CD4-positive, alpha-beta memory T cell (primary cell): ENCODE results near the gene SLX9. TPM values are rescaled to one million over a fixed set of nuclear protein-coding genes. Genes with fewer than 3 reads are reported as not detected.

ENCODE experiments used
- CTCF ChIA-PET: fragments of 350-600 bp; sonication (Branson Sonifier 250); formaldehyde crosslinking; loops from one replicate; lab custom pipeline; 2021; ENCODE audit warnings: inconsistent platforms; ENCODE audit not compliant: partially characterized antibody; lab: Charles Lee
- POLR2A ChIA-PET: fragments of 350-600 bp; sonication (Branson Sonifier 250); formaldehyde crosslinking; loops from one replicate; lab custom pipeline; 2021; ENCODE audit not compliant: partially characterized antibody; lab: Charles Lee
- DNase-seq, 5 donors: peaks; one replicate each; pipeline versions ENCODE4 v3.0.0 to v3.0.0-alpha.2; 2020 to 2022; ENCODE audit warnings: mixed read lengths in 1 of 5
- H3K27ac ChIP-seq: one replicate; pipeline ENCODE4 v1.7.0; 2013; ENCODE audit warnings: low read depth, low read length
- H3K27me3 ChIP-seq: 2 replicates; pipeline ENCODE4 v1.7.0; 2013; ENCODE audit warnings: mild to moderate bottlenecking, low read length, moderate library complexity; ENCODE audit not compliant: insufficient read depth
- H3K36me3 ChIP-seq: 2 replicates; pipeline ENCODE4 v1.7.0; 2013; ENCODE audit warnings: mild to moderate bottlenecking, low read length, moderate library complexity; ENCODE audit not compliant: insufficient read depth
- H3K4me1 ChIP-seq: 2 replicates; pipeline ENCODE4 v1.7.0; 2013; ENCODE audit warnings: mild to moderate bottlenecking, low read length, moderate library complexity; ENCODE audit not compliant: insufficient read depth
- H3K4me3 ChIP-seq, 2 donors: one replicate each; pipeline ENCODE4 v1.7.0; 2013; ENCODE audit warnings: low read length in 2 of 2, mild to moderate bottlenecking in 1 of 2
- H3K9me3 ChIP-seq, 2 donors: one replicate each; pipeline ENCODE4 v1.7.0; 2013; ENCODE audit warnings: low read length in 2 of 2, control low read depth in 1 of 2; ENCODE audit not compliant: control insufficient read depth in 1 of 2
- H3K27ac Mint-ChIP-seq, 7 donors: one replicate each; pipeline ENCODE4 v1.8.0; 2020 to 2021; ENCODE audit warnings: mixed read lengths in 7 of 7, mild to moderate bottlenecking in 6 of 7, inconsistent platforms in 3 of 7, moderate library complexity in 3 of 7
- H3K27me3 Mint-ChIP-seq, 2 donors: one replicate each; pipeline ENCODE4 v1.8.0; 2020 to 2021; ENCODE audit warnings: mixed read lengths in 2 of 2
- H3K36me3 Mint-ChIP-seq, 2 donors: one replicate each; pipeline ENCODE4 v1.8.0; 2020 to 2021; ENCODE audit warnings: mixed read lengths in 2 of 2, inconsistent platforms in 1 of 2, mild to moderate bottlenecking in 1 of 2
- H3K4me1 Mint-ChIP-seq, 4 donors: one replicate each; pipeline ENCODE4 v1.8.0; 2020 to 2021; ENCODE audit warnings: mixed read lengths in 4 of 4, mild to moderate bottlenecking in 1 of 4
- H3K4me3 Mint-ChIP-seq, 8 donors: one replicate each; pipeline ENCODE4 v1.8.0; 2020 to 2021; ENCODE audit warnings: mixed read lengths in 8 of 8, mild to moderate bottlenecking in 7 of 8, moderate library complexity in 6 of 8, inconsistent platforms in 3 of 8
- H3K9me3 Mint-ChIP-seq, 8 donors: one replicate each; pipeline ENCODE4 v1.8.0; 2020 to 2021; ENCODE audit warnings: mixed read lengths in 8 of 8, mild to moderate bottlenecking in 5 of 8, inconsistent platforms in 3 of 8, moderate library complexity in 1 of 8
- intact Hi-C: fragments of 100-400 bp; cut with micrococcal nuclease; formaldehyde crosslinking; loops from one replicate; pipeline ENCODE4 v1.15.1; 2023
- polyA plus RNA-seq, 2 donors: library from polyadenylated mRNA; unstranded; fragments of 300-500 nt; fragmentation: Illumina TruSeq; gene quantifications; one replicate each; pipeline ENCODE4 v1.2.3, GENCODE V29; 2021
- total RNA-seq, 2 experiments: library from RNA; stranded (reverse); gene quantifications; one replicate each; pipeline ENCODE4 v1.2.3, GENCODE V29; 2021

The SLX9 gene
- total and polyA plus RNA-seq, 4 experiments from 2014 or later: 9.4 to 21.6 (median 15.4) TPM

GRCh38 chr21:44914176-44914874 lies 25.5 kb upstream of the SLX9 start:
- Mint-ChIP-seq H3K9me3 (no peaks in the 10 kb centered on the region), H3K4me1 (peaks cover 43 to 94% (median 70%) of the 10 kb centered on the region in 4 donors), H3K27me3 (no peaks in the 10 kb centered on the region), H3K27ac (peak overlapping the region; percentile 78 to 97 (median 93)), H3K36me3 (peaks cover 26 to 37% of the 10 kb centered on the region in 2 donors), H3K4me3 (peak overlapping the region; percentile 77 to 92 (median 84))
- DNase-seq: peak; percentile 60 to 78 (median 71)
- Histone ChIP-seq H3K27me3 (no peaks in the 10 kb centered on the region), H3K9me3 (no peaks in the 10 kb centered on the region), H3K4me1 (peaks cover 92% of the 10 kb centered on the region), H3K36me3 (peaks cover 19% of the 10 kb centered on the region), H3K4me3 (peak overlapping the region; percentile 29 to 47), H3K27ac (peak overlapping the region; percentile 64)
- ChIA-PET CTCF (interaction anchor here (0.7 to 9.0 kb wide), 6 partner anchors 13 to 38 kb away, joined by 3 to 93 read pairs (median 5); no protein-coding TSS in a partner anchor), POLR2A (interaction anchor here (0.7 to 17.5 kb wide), 13 partner anchors 10 to 257 kb away, joined by 3 to 756 read pairs (median 5); partner anchors contain the start of genes KRTAP12-3, PTTG1IP, SLX9 and UBE2G2)
- intact Hi-C loops: loop anchor here (1.0 to 5.0 kb wide), 2 partner anchors 13 to 42 kb away; partner anchors contain the start of gene PTTG1IP

GRCh38 chr21:44916965-44917364 lies 22.9 kb upstream of the SLX9 start:
- Histone ChIP-seq H3K4me3 (no peak overlapping the region), H3K4me1 (peaks cover 78% of the 10 kb centered on the region), H3K27ac (peak overlapping the region; percentile 75), H3K36me3 (peaks cover 10% of the 10 kb centered on the region), H3K9me3 (no peaks in the 10 kb centered on the region), H3K27me3 (no peaks in the 10 kb centered on the region)
- no peaks in the 10 kb centered on the region for H3K27me3 Mint-ChIP-seq
- DNase-seq: peak in 1 of 5 donors; percentile 42
- peak overlapping the region; percentile 93 to 100 (median 98) for H3K4me3 Mint-ChIP-seq
- intact Hi-C loops: no loop called here
- H3K4me1 Mint-ChIP-seq: peaks cover 44 to 92% (median 62%) of the 10 kb centered on the region in 4 donors
- ChIA-PET POLR2A (interaction anchor here (0.7 to 17.5 kb wide), 7 partner anchors 10 to 905 kb away, joined by 3 to 756 read pairs (median 6); partner anchors contain the start of genes PTTG1IP and TRAPPC10), CTCF (interaction anchor here (1.5 to 9.0 kb wide), 4 partner anchors 11 to 116 kb away, joined by 4 to 93 read pairs (median 59); partner anchors contain the start of gene UBE2G2)
- H3K27ac Mint-ChIP-seq: peak overlapping the region; percentile 78 to 97 (median 90)
- H3K36me3 Mint-ChIP-seq: peaks cover 18 to 41% of the 10 kb centered on the region in 2 donors
- H3K9me3 Mint-ChIP-seq: no peaks in the 10 kb centered on the region

- Mint-ChIP-seq H3K4me3 (peak overlapping the region; percentile 93 to 100 (median 98)), H3K27ac (peak overlapping the region; percentile 78 to 97 (median 90)), H3K4me1 (peaks cover 42 to 90% (median 61%) of the 10 kb centered on the region in 4 donors), H3K36me3 (peaks cover 18 to 41% of the 10 kb centered on the region in 2 donors), H3K9me3 (no peaks in the 10 kb centered on the region), H3K27me3 (no peaks in the 10 kb centered on the region)
- Histone ChIP-seq H3K4me3 (peak overlapping the region in 1 of 2 donors; percentile 98), H3K27me3 (no peaks in the 10 kb centered on the region), H3K27ac (peak overlapping the region; percentile 75), H3K4me1 (peaks cover 78% of the 10 kb centered on the region), H3K36me3 (peaks cover 10% of the 10 kb centered on the region), H3K9me3 (no peaks in the 10 kb centered on the region)
- ChIA-PET POLR2A (interaction anchor here (0.7 to 17.5 kb wide), 9 partner anchors 10 to 905 kb away, joined by 3 to 756 read pairs (median 4); partner anchors contain the start of genes PTTG1IP and TRAPPC10), CTCF (interaction anchor here (1.5 to 9.0 kb wide), 4 partner anchors 10 to 117 kb away, joined by 4 to 93 read pairs (median 59); partner anchors contain the start of gene UBE2G2)
- DNase-seq: no peak
- intact Hi-C loops: no loop called here
Observed at GRCh38 chr21:44917446-44918106, 22.3 kb upstream of the SLX9 start.

- H3K4me1 ChIP-seq: peaks cover 78% of the 10 kb centered on the region
- H3K27me3 ChIP-seq: no peaks in the 10 kb centered on the region
- H3K36me3 ChIP-seq: peaks cover 10% of the 10 kb centered on the region
- no peaks in the 10 kb centered on the region for H3K9me3 Mint-ChIP-seq
- H3K27ac Mint-ChIP-seq: peak overlapping the region in 6 of 7 donors; percentile 36 to 97 (median 92)
- H3K9me3 ChIP-seq: no peaks in the 10 kb centered on the region
- CTCF ChIA-PET: interaction anchor here (3.9 to 9.0 kb wide), 3 partner anchors 9 to 25 kb away, joined by 32 to 93 read pairs (median 86); no protein-coding TSS in a partner anchor
- DNase-seq: no peak
- H3K4me3 ChIP-seq: peak overlapping the region in 1 of 2 donors; percentile 98
- peaks cover 45 to 93% (median 64%) of the 10 kb centered on the region in 4 donors for H3K4me1 Mint-ChIP-seq
- peak overlapping the region; percentile 75 for H3K27ac ChIP-seq
- POLR2A ChIA-PET: interaction anchor here (1.0 to 17.5 kb wide), 6 partner anchors 11 to 99 kb away, joined by 3 to 756 read pairs (median 6); partner anchors contain the start of gene PTTG1IP
- H3K36me3 Mint-ChIP-seq: peaks cover 18 to 43% of the 10 kb centered on the region in 2 donors
- intact Hi-C loops: no loop called here
- peak overlapping the region; percentile 93 to 100 (median 98) for H3K4me3 Mint-ChIP-seq
- H3K27me3 Mint-ChIP-seq: no peaks in the 10 kb centered on the region
Observed at GRCh38 chr21:44918107-44918470, 21.7 kb upstream of the SLX9 start.

GRCh38 chr21:44918581-44919033 lies 21.2 kb upstream of the SLX9 start:
- Histone ChIP-seq H3K4me3 (peak overlapping the region in 1 of 2 donors; percentile 98), H3K36me3 (peaks cover 10% of the 10 kb centered on the region), H3K27ac (peak overlapping the region; percentile 75), H3K4me1 (peaks cover 78% of the 10 kb centered on the region), H3K9me3 (no peaks in the 10 kb centered on the region), H3K27me3 (no peaks in the 10 kb centered on the region)
- Mint-ChIP-seq H3K36me3 (peaks cover 18 to 43% of the 10 kb centered on the region in 2 donors), H3K9me3 (no peaks in the 10 kb centered on the region), H3K27me3 (no peaks in the 10 kb centered on the region), H3K4me3 (peak overlapping the region; percentile 93 to 100 (median 98)), H3K27ac (peak overlapping the region; percentile 78 to 94 (median 86)), H3K4me1 (peaks cover 45 to 91% (median 64%) of the 10 kb centered on the region in 4 donors)
- ChIA-PET POLR2A (interaction anchor here (1.0 to 17.5 kb wide), 9 partner anchors 7 to 100 kb away, joined by 3 to 756 read pairs (median 4); partner anchors contain the start of gene PTTG1IP), CTCF (interaction anchor here (0.8 to 3.9 kb wide), 5 partner anchors 13 to 118 kb away, joined by 3 to 32 read pairs (median 4); partner anchors contain the start of gene PTTG1IP)
- DNase-seq: no peak
- intact Hi-C loops: no loop called here

- DNase-seq: peak in 1 of 5 donors; percentile 29
- CTCF ChIA-PET: interaction anchor here (0.8 to 3.9 kb wide), 7 partner anchors 8 to 119 kb away, joined by 3 to 32 read pairs (median 7); partner anchors contain the start of gene PTTG1IP
- Histone ChIP-seq H3K4me1 (peaks cover 78% of the 10 kb centered on the region), H3K4me3 (peak overlapping the region; percentile 94 to 98), H3K27me3 (no peaks in the 10 kb centered on the region), H3K36me3 (peaks cover 10% of the 10 kb centered on the region), H3K27ac (peak overlapping the region; percentile 75), H3K9me3 (no peaks in the 10 kb centered on the region)
- Mint-ChIP-seq H3K27ac (peak overlapping the region; percentile 78 to 98 (median 94)), H3K36me3 (peaks cover 18 to 43% of the 10 kb centered on the region in 2 donors), H3K4me1 (peaks cover 48 to 91% (median 66%) of the 10 kb centered on the region in 4 donors), H3K27me3 (no peaks in the 10 kb centered on the region), H3K9me3 (peaks cover 0 to under 1% (median 0%) of the 10 kb centered on the region in 8 donors), H3K4me3 (peak overlapping the region; percentile 95 to 100 (median 100))
- POLR2A ChIA-PET: interaction anchor here (0.7 to 17.5 kb wide), 10 partner anchors 8 to 117 kb away, joined by 3 to 756 read pairs (median 4); partner anchors contain the start of genes PTTG1IP, SLX9 and UBE2G2
- intact Hi-C loops: no loop called here
Observed at GRCh38 chr21:44919111-44919912, 20.5 kb upstream of the SLX9 start.
